ENCODE results near the gene SULT1C4.

GRCh38 chr2:108347786-108348185 lies 30.0 kb upstream of the SULT1C4 start:
- TF ChIP-seq POLR2AphosphoS5 (IDR thresholded peaks at IDR 0.05; ENCODE audit: low read depth) = no peak
- TF ChIP-seq, protein P1, sequence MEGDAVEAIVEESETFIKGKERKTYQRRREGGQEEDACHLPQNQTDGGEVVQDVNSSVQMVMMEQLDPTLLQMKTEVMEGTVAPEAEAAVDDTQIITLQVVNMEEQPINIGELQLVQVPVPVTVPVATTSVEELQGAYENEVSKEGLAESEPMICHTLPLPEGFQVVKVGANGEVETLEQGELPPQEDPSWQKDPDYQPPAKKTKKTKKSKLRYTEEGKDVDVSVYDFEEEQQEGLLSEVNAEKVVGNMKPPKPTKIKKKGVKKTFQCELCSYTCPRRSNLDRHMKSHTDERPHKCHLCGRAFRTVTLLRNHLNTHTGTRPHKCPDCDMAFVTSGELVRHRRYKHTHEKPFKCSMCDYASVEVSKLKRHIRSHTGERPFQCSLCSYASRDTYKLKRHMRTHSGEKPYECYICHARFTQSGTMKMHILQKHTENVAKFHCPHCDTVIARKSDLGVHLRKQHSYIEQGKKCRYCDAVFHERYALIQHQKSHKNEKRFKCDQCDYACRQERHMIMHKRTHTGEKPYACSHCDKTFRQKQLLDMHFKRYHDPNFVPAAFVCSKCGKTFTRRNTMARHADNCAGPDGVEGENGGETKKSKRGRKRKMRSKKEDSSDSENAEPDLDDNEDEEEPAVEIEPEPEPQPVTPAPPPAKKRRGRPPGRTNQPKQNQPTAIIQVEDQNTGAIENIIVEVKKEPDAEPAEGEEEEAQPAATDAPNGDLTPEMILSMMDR (IDR thresholded peaks at IDR 0.05; ENCODE audit: insufficient read depth, low read length) = no peak
- TF ChIP-seq, protein P2, sequence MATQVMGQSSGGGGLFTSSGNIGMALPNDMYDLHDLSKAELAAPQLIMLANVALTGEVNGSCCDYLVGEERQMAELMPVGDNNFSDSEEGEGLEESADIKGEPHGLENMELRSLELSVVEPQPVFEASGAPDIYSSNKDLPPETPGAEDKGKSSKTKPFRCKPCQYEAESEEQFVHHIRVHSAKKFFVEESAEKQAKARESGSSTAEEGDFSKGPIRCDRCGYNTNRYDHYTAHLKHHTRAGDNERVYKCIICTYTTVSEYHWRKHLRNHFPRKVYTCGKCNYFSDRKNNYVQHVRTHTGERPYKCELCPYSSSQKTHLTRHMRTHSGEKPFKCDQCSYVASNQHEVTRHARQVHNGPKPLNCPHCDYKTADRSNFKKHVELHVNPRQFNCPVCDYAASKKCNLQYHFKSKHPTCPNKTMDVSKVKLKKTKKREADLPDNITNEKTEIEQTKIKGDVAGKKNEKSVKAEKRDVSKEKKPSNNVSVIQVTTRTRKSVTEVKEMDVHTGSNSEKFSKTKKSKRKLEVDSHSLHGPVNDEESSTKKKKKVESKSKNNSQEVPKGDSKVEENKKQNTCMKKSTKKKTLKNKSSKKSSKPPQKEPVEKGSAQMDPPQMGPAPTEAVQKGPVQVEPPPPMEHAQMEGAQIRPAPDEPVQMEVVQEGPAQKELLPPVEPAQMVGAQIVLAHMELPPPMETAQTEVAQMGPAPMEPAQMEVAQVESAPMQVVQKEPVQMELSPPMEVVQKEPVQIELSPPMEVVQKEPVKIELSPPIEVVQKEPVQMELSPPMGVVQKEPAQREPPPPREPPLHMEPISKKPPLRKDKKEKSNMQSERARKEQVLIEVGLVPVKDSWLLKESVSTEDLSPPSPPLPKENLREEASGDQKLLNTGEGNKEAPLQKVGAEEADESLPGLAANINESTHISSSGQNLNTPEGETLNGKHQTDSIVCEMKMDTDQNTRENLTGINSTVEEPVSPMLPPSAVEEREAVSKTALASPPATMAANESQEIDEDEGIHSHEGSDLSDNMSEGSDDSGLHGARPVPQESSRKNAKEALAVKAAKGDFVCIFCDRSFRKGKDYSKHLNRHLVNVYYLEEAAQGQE (IDR thresholded peaks at IDR 0.05; ENCODE audit: insufficient replicate concordance, low read depth) = no peak

Measured in HL-60 (cell line).